Panc1 (cell line): ENCODE data around the gene IGLL5.

Source experiments
- POLR2AphosphoS5 ChIP-seq: IDR thresholded peaks from 2 replicates; pipeline ENCODE4 v1.6.1; 2012; ENCODE audit warnings: mild to moderate bottlenecking, low read depth, low read length, moderate library complexity
- TF ChIP-seq, protein P1 (sequence below): fragments of 450-650 bp; IDR thresholded peaks from 2 replicates; pipeline ENCODE4 v1.5.1; 2017; ENCODE audit warnings: mild to moderate bottlenecking

DNA sequence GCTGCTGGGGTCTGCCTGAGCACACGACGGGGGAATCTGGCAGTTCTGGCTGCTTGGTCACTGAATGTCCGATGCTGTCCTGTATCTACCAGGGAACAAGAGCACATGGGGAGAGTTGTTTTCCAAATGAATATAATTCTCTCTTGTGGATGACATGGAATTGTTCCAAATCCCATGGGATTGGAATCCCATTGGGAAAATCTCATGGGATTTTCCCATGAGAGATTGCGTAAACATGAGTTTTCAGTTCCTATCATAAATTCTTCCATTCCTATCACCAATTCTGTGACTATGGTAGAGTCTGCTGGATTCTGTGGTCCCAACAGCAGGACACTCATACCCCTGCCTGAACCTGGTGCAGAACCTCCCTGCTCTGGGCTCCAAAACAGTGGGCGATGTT lies 35.6 kb upstream of the IGLL5 start:
- TF ChIP-seq, protein P1, sequence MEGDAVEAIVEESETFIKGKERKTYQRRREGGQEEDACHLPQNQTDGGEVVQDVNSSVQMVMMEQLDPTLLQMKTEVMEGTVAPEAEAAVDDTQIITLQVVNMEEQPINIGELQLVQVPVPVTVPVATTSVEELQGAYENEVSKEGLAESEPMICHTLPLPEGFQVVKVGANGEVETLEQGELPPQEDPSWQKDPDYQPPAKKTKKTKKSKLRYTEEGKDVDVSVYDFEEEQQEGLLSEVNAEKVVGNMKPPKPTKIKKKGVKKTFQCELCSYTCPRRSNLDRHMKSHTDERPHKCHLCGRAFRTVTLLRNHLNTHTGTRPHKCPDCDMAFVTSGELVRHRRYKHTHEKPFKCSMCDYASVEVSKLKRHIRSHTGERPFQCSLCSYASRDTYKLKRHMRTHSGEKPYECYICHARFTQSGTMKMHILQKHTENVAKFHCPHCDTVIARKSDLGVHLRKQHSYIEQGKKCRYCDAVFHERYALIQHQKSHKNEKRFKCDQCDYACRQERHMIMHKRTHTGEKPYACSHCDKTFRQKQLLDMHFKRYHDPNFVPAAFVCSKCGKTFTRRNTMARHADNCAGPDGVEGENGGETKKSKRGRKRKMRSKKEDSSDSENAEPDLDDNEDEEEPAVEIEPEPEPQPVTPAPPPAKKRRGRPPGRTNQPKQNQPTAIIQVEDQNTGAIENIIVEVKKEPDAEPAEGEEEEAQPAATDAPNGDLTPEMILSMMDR, result no peak
- no peak for TF ChIP-seq POLR2AphosphoS5
